A673 (cell line): Measurements from ENCODE around the gene ADK. TPM values are rescaled to one million over a fixed set of nuclear protein-coding genes. Genes with fewer than 3 reads are reported as not detected.
A peak's percentile ranks its signal among the peaks of the same experiment; 100 is the strongest.

Experiments used
- BruUV-seq: library from RNA; stranded (reverse); fragments of 400-500 nt; replicated peaks from 2 replicates; lab custom pipeline; 2021; lab: Mats Ljungman, UMichigan
- CTCF ChIA-PET: fragments of 300-600 bp; sonication (Branson Sonifier 250); formaldehyde crosslinking; loops from one replicate; lab custom pipeline; 2022; ENCODE audit warnings: antibody characterized with exemption; lab: Charles Lee
- POLR2A ChIA-PET: fragments of 300-600 bp; sonication (Branson Sonifier 250); formaldehyde crosslinking; loops from one replicate; lab custom pipeline; 2022; ENCODE audit warnings: antibody characterized with exemption; ENCODE audit not compliant: low non-redundant PET; lab: Charles Lee
- DNase-seq: peaks from one replicate; pipeline ENCODE4 v3.0.0-alpha.2; 2015; ENCODE audit warnings: low spot score
- H3K27ac ChIP-seq: fragments of 200-600 bp; sonication (generic); 2 replicates; pipeline ENCODE4 v1.5.1; 2016; ENCODE audit warnings: mixed run types, low read depth, mild to moderate bottlenecking, mixed read lengths, antibody characterized with exemption, low read length; ENCODE audit not compliant: poor library complexity, severe bottlenecking
- H3K27me3 ChIP-seq: fragments of 200-600 bp; sonication (generic); replicated peaks from 2 replicates; pipeline ENCODE4 v1.6.1; 2017; ENCODE audit warnings: mixed run types, low read depth, mild to moderate bottlenecking, mixed read lengths, antibody characterized with exemption, low read length; ENCODE audit not compliant: insufficient read depth, poor library complexity
- H3K36me3 ChIP-seq: fragments of 200-600 bp; sonication (generic); 2 replicates; pipeline ENCODE4 v1.6.1; 2016; ENCODE audit warnings: mixed run types, mild to moderate bottlenecking, mixed read lengths, antibody characterized with exemption, low read length; ENCODE audit not compliant: insufficient read depth, poor library complexity, severe bottlenecking
- H3K4me1 ChIP-seq: fragments of 200-600 bp; sonication (generic); 2 replicates; pipeline ENCODE4 v1.6.1; 2017; ENCODE audit warnings: mixed run types, mild to moderate bottlenecking, mixed read lengths, antibody characterized with exemption, low read length; ENCODE audit not compliant: insufficient read depth, poor library complexity, severe bottlenecking
- H3K4me3 ChIP-seq: fragments of 200-600 bp; sonication (generic); 2 replicates; pipeline ENCODE4 v1.5.1; 2016; ENCODE audit warnings: low read depth, mixed run types, mild to moderate bottlenecking, mixed read lengths, low read length; ENCODE audit not compliant: poor library complexity, severe bottlenecking
- H3K9me3 ChIP-seq: fragments of 200-600 bp; sonication (generic); 2 replicates; pipeline ENCODE4 v1.6.1; 2016; ENCODE audit warnings: mixed run types, low read depth, mild to moderate bottlenecking, mixed read lengths, antibody characterized with exemption, low read length; ENCODE audit not compliant: poor library complexity, severe bottlenecking
- EZH2 ChIP-seq: fragments of 200-600 bp; sonication (generic); IDR thresholded peaks from 2 replicates; pipeline ENCODE4 v1.6.1; 2017; ENCODE audit warnings: borderline replicate concordance, low read depth, mild to moderate bottlenecking, mixed read lengths, antibody characterized with exemption, low read length; ENCODE audit not compliant: poor library complexity, severe bottlenecking
- intact Hi-C: fragments of 100-400 bp; cut with micrococcal nuclease; formaldehyde crosslinking; loops from one replicate; pipeline ENCODE4 v1.10.0; 2022; ENCODE audit not compliant: unreplicated experiment
- total RNA-seq: library from RNA; stranded (reverse); gene quantifications from 2 replicates; pipeline ENCODE4 v1.2.3, GENCODE V29; 2021
- TF ChIP-seq, protein P1 (sequence below): fragments of 300-800, 200-600 bp; sonication (generic); conservative IDR thresholded peaks from 2 replicates; pipeline ENCODE4 v1.5.1; 2017; ENCODE audit warnings: low read depth, mild to moderate bottlenecking, antibody characterized with exemption, low read length, moderate library complexity, mixed read lengths

Gene ADK
- total RNA-seq, 1 experiment from 2014 or later = 49.0 TPM

- intact Hi-C loops = no loop called here
- no peaks in the 10 kb centered on the region for H3K27me3 ChIP-seq
- BruUV-seq = no TSS peak
- TF ChIP-seq EZH2 = no peak
- TF ChIP-seq, protein P1, sequence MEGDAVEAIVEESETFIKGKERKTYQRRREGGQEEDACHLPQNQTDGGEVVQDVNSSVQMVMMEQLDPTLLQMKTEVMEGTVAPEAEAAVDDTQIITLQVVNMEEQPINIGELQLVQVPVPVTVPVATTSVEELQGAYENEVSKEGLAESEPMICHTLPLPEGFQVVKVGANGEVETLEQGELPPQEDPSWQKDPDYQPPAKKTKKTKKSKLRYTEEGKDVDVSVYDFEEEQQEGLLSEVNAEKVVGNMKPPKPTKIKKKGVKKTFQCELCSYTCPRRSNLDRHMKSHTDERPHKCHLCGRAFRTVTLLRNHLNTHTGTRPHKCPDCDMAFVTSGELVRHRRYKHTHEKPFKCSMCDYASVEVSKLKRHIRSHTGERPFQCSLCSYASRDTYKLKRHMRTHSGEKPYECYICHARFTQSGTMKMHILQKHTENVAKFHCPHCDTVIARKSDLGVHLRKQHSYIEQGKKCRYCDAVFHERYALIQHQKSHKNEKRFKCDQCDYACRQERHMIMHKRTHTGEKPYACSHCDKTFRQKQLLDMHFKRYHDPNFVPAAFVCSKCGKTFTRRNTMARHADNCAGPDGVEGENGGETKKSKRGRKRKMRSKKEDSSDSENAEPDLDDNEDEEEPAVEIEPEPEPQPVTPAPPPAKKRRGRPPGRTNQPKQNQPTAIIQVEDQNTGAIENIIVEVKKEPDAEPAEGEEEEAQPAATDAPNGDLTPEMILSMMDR = no peak
- CTCF ChIA-PET = no interaction called here
- DNase-seq = no peak
- peak overlapping the region; percentile 96 for H3K27ac ChIP-seq
- POLR2A ChIA-PET = no interaction called here
- peak overlapping the region; percentile 83 for H3K4me3 ChIP-seq
- H3K36me3 ChIP-seq = no peaks in the 10 kb centered on the region
- no peaks in the 10 kb centered on the region for H3K9me3 ChIP-seq
- peaks cover 26% of the 10 kb centered on the region for H3K4me1 ChIP-seq
Measured at GRCh38 chr10:74151879-74152722, 1.1 kb downstream of the ADK start.

- CTCF ChIA-PET = no interaction called here
- TF ChIP-seq EZH2 = no peak
- TF ChIP-seq, protein P1 = peak; percentile 40
- Histone ChIP-seq H3K9me3 (no peaks in the 10 kb centered on the region), H3K27ac (no peak overlapping the region), H3K4me1 (peaks cover 26% of the 10 kb centered on the region), H3K4me3 (no peak overlapping the region), H3K27me3 (no peaks in the 10 kb centered on the region), H3K36me3 (no peaks in the 10 kb centered on the region)
- POLR2A ChIA-PET = interaction anchor here (0.6 kb wide), 1 partner anchor 23 kb away, joined by 5 read pairs; no protein-coding TSS in a partner anchor
- intact Hi-C loops = no loop called here
- DNase-seq = peak; percentile 45
- BruUV-seq = no TSS peak
Measured at GRCh38 chr10:74153123-74153522, 2.1 kb downstream of the ADK start.

DNA sequence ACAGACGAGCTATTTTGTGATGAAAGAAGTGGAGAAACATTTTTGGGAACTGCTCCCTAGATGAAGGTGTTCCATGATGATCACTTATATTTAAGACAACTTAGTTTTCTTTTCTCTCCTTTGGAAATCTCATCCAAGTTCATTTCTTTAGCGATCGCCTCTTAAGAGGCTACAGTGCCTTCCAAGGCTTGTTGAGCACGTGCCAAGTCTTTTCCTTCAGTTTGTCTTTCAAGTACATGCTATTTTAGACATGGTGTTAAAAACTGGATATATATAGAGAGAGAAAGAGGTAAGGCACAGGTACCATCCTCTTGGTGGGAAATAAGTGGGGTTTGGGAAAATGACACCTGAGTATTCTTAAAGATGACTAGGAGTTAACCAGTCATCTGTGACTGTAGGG is 2.7 kb downstream of the ADK start:
- Histone ChIP-seq H3K36me3 (no peaks in the 10 kb centered on the region), H3K4me3 (no peak overlapping the region), H3K27ac (no peak overlapping the region), H3K27me3 (no peaks in the 10 kb centered on the region), H3K9me3 (no peaks in the 10 kb centered on the region), H3K4me1 (peaks cover 26% of the 10 kb centered on the region)
- no TSS peak for BruUV-seq
- no peak for DNase-seq
- CTCF ChIA-PET = no interaction called here
- POLR2A ChIA-PET = interaction anchor here (0.6 kb wide), 1 partner anchor 23 kb away, joined by 5 read pairs; no protein-coding TSS in a partner anchor
- TF ChIP-seq, protein P1 = no peak
- TF ChIP-seq EZH2 = no peak
- intact Hi-C loops = no loop called here
